ENCODE measurements around the gene C1QTNF4. TPM values are rescaled to one million over a fixed set of nuclear protein-coding genes. Genes with fewer than 3 reads are reported as not detected.

The C1QTNF4 gene
- total and polyA plus RNA-seq, 2 of the 13 experiments (the other 11 are each of a cell fraction or from before 2014, with no cell fraction given): not detected

DNA sequence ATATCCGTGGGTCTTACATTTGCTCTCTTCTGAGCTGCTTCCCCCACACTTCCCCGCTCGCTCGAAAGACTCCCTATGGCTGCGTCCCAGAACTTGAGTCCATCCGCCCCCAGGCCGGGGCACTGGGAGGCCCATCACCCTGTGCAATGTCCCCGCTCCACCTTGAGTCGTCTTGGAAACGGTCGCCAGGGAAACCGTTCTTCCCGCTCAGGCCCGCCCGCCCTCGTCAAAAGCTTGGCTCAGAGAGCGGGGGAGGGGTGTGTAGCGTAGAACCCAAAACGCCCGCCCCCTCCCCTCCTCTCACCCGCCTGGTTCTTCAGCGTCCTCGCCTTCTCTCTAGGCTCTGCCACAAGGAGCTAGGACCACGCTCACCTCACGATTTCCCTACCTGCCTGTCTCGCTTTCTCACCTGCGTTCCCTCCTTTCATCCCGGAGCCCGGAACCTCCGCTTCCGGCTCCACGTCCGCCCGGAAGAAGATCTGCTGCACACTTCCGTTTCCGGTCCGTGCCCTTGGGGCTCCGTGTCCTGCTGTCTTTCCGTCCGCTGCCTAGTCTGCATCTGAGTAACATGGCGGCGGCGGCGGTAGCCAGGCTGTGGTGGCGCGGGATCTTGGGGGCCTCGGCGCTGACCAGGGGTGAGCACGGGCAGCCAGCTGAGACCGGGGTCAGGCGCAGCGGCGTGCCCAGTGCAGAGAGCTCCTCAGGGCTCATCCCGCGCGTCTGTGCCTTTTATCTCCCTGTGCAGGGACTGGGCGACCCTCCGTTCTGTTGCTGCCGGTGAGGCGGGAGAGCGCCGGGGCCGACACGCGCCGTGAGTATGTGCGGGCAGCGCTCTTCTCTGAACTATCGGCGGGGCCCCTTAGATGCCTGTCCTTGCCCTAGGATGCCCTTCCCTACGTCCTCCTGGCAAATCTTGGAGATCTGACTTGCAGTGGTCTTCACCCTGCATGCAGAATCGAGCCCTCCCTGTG is 15.4 kb downstream of the C1QTNF4 start, which contains the start of the genes KBTBD4 and NDUFS3 (continued):
- TF ChIP-seq, protein P1, sequence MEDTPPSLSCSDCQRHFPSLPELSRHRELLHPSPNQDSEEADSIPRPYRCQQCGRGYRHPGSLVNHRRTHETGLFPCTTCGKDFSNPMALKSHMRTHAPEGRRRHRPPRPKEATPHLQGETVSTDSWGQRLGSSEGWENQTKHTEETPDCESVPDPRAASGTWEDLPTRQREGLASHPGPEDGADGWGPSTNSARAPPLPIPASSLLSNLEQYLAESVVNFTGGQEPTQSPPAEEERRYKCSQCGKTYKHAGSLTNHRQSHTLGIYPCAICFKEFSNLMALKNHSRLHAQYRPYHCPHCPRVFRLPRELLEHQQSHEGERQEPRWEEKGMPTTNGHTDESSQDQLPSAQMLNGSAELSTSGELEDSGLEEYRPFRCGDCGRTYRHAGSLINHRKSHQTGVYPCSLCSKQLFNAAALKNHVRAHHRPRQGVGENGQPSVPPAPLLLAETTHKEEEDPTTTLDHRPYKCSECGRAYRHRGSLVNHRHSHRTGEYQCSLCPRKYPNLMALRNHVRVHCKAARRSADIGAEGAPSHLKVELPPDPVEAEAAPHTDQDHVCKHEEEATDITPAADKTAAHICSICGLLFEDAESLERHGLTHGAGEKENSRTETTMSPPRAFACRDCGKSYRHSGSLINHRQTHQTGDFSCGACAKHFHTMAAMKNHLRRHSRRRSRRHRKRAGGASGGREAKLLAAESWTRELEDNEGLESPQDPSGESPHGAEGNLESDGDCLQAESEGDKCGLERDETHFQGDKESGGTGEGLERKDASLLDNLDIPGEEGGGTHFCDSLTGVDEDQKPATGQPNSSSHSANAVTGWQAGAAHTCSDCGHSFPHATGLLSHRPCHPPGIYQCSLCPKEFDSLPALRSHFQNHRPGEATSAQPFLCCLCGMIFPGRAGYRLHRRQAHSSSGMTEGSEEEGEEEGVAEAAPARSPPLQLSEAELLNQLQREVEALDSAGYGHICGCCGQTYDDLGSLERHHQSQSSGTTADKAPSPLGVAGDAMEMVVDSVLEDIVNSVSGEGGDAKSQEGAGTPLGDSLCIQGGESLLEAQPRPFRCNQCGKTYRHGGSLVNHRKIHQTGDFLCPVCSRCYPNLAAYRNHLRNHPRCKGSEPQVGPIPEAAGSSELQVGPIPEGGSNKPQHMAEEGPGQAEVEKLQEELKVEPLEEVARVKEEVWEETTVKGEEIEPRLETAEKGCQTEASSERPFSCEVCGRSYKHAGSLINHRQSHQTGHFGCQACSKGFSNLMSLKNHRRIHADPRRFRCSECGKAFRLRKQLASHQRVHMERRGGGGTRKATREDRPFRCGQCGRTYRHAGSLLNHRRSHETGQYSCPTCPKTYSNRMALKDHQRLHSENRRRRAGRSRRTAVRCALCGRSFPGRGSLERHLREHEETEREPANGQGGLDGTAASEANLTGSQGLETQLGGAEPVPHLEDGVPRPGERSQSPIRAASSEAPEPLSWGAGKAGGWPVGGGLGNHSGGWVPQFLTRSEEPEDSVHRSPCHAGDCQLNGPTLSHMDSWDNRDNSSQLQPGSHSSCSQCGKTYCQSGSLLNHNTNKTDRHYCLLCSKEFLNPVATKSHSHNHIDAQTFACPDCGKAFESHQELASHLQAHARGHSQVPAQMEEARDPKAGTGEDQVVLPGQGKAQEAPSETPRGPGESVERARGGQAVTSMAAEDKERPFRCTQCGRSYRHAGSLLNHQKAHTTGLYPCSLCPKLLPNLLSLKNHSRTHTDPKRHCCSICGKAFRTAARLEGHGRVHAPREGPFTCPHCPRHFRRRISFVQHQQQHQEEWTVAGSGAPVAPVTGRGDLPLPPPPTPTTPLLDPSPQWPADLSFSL (CRISPR knock-in tag; IDR thresholded peaks at IDR 0.05): no peak
- peak in 1 of 2 experiments; percentile 24; a peak in 2 of 4 replicates for TF ChIP-seq MAFK (conservative IDR thresholded peaks at IDR 0.05 in 1 of 2, IDR thresholded peaks at IDR 0.05 in 1 of 2; ENCODE audit: low read length in 2 of 2)
- TF ChIP-seq PCBP2 (optimal IDR thresholded peaks at IDR 0.05; ENCODE audit: low read depth, low read length, poor library complexity, severe bottlenecking): no peak
- TF ChIP-seq ZNF251 (CRISPR knock-in tag; IDR thresholded peaks at IDR 0.05): no peak
- peak; percentile 32; the same call in 1 of the 2 replicates for TF ChIP-seq NAIF1 (CRISPR knock-in tag; IDR thresholded peaks at IDR 0.05; ENCODE audit: borderline replicate concordance)
- TF ChIP-seq ESRRA (CRISPR knock-in tag; IDR thresholded peaks at IDR 0.05; ENCODE audit: low read depth): peak; percentile 87
- TF ChIP-seq FOXK2 (IDR thresholded peaks at IDR 0.05): peak; percentile 68; the same call in 1 of the 2 replicates
- peak; percentile 66 for TF ChIP-seq ARNT2 (CRISPR knock-in tag; IDR thresholded peaks at IDR 0.05; ENCODE audit: low read depth)
- no peak; the same call in 1 of the 2 replicates for TF ChIP-seq ZNF383 (CRISPR knock-in tag; IDR thresholded peaks at IDR 0.05; ENCODE audit: borderline replicate concordance)
- no peak for TF ChIP-seq ZNF615 (CRISPR knock-in tag; IDR thresholded peaks at IDR 0.05; ENCODE audit: borderline replicate concordance)
- TF ChIP-seq ZFP37 (CRISPR knock-in tag; IDR thresholded peaks at IDR 0.05; ENCODE audit: borderline replicate concordance): peak; percentile 38; the same call in 1 of the 2 replicates
- TF ChIP-seq ZNF263 (CRISPR knock-in tag; IDR thresholded peaks at IDR 0.05): no peak
- peak; percentile 69; the same call in 1 of the 2 replicates for TF ChIP-seq PAF1 (CRISPR knock-in tag; IDR thresholded peaks at IDR 0.05)
- TF ChIP-seq ZNF749 (CRISPR knock-in tag; IDR thresholded peaks at IDR 0.05; ENCODE audit: borderline replicate concordance): 0 out of 2 replicates have a peak, but pooled peaks have one; percentile 19
- peak; percentile 91 for TF ChIP-seq MIER2 (CRISPR knock-in tag; IDR thresholded peaks at IDR 0.05)
- TF ChIP-seq ZNF878 (CRISPR knock-in tag; IDR thresholded peaks at IDR 0.05): peak; percentile 79; the same call in 1 of the 2 replicates
- TF ChIP-seq KDM3A (CRISPR knock-in tag; IDR thresholded peaks at IDR 0.05; ENCODE audit: low read depth): peak; percentile 96
- TF ChIP-seq RORA (CRISPR knock-in tag; IDR thresholded peaks at IDR 0.05): no peak
- peak; percentile 98 for TF ChIP-seq TAF1 (CRISPR knock-in tag; IDR thresholded peaks at IDR 0.05)
- TF ChIP-seq SRSF1 (optimal IDR thresholded peaks at IDR 0.05; ENCODE audit: low read depth, low read length): peak; percentile 71
- TF ChIP-seq MYNN (CRISPR knock-in tag; IDR thresholded peaks at IDR 0.05; ENCODE audit: low read depth): peak; percentile 95
- peak; percentile 21 for TF ChIP-seq FOXJ3 (CRISPR knock-in tag; IDR thresholded peaks at IDR 0.05; ENCODE audit: borderline replicate concordance)
- TF ChIP-seq ZNF354B (CRISPR knock-in tag; IDR thresholded peaks at IDR 0.05): peak; percentile 85; the same call in 1 of the 2 replicates
